NCI-H460 (cell line): Measurements from ENCODE around the gene LGALS7. TPM values are rescaled to one million over a fixed set of nuclear protein-coding genes. Genes with fewer than 3 reads are reported as not detected.

ENCODE experiments used
- DNase-seq: peaks from one replicate; pipeline ENCODE4 v3.0.0-alpha.2; 2016; ENCODE audit warnings: low read depth; ENCODE audit errors: extremely low read depth
- total RNA-seq: library from RNA; depleted of rRNA; stranded (reverse); fragments of >200 nt; shearing (Covaris generic); gene quantifications from 2 replicates; pipeline ENCODE4 v1.2.3, GENCODE V29; 2014

LGALS7 gene
- total RNA-seq, 1 experiment from 2014 or later: not detected

GRCh38 chr19:38741670-38742069, 31.6 kb downstream of the LGALS7 start:
- no peak for DNase-seq

GRCh38 chr19:38740932-38741331, 32.4 kb downstream of the LGALS7 start:
- DNase-seq: no peak

- no peak for DNase-seq
These were observed 33.1 kb downstream of the LGALS7 start for GRCh38 chr19:38740257-38740592.

GRCh38 chr19:38739440-38740256, 33.7 kb downstream of the LGALS7 start:
- no peak for DNase-seq

- DNase-seq: no peak
These were observed 35.2 kb downstream of the LGALS7 start for GRCh38 chr19:38737921-38738737.

- DNase-seq: no peak
These were observed 35.9 kb downstream of the LGALS7 start for GRCh38 chr19:38737281-38737865.

GRCh38 chr19:38736413-38737280, 36.7 kb downstream of the LGALS7 start:
- no peak for DNase-seq

- DNase-seq: no peak
These were observed 37.3 kb downstream of the LGALS7 start for GRCh38 chr19:38736036-38736412.

- DNase-seq: no peak
These were observed 38.0 kb downstream of the LGALS7 start for GRCh38 chr19:38735257-38735686.

- no peak for DNase-seq
These were observed 38.7 kb downstream of the LGALS7 start for GRCh38 chr19:38734426-38735256.

- no peak for DNase-seq
These were observed 39.2 kb downstream of the LGALS7 start for GRCh38 chr19:38734176-38734425.

- DNase-seq: no peak
These were observed 39.7 kb downstream of the LGALS7 start for GRCh38 chr19:38733493-38734175.

GRCh38 chr19:38733241-38733492, 40.1 kb downstream of the LGALS7 start:
- no peak for DNase-seq

GRCh38 chr19:38731654-38732301, 41.5 kb downstream of the LGALS7 start:
- DNase-seq: no peak

- no peak for DNase-seq
These were observed 42.4 kb downstream of the LGALS7 start for GRCh38 chr19:38730731-38731589.

GRCh38 chr19:38730470-38730730, 42.9 kb downstream of the LGALS7 start:
- DNase-seq: no peak

- DNase-seq: peak; percentile 53
These were observed 43.5 kb downstream of the LGALS7 start for GRCh38 chr19:38729653-38730469.
